Measurements from ENCODE around the gene RFPL2.
"Not testable (repeated sequence)": the region's sequence is repeated elsewhere in the genome, so short reads cannot be mapped to it uniquely, and the experiment has no call there.

The RFPL2 gene

GRCh38 chr22:32160411-32160810, 44.5 kb downstream of the RFPL2 start:
- DNase-seq = not testable (repeated sequence)

GRCh38 chr22:32158712-32159533, 46.0 kb downstream of the RFPL2 start, which contains the start of gene C22orf42:
TSS of gene C22orf42 (minus strand) at chr22:32159303. CDS start at chr22:32159215, 88 bp downstream.
- DNase-seq = no peak

- DNase-seq = not testable (repeated sequence)
These were observed 47.2 kb downstream of the RFPL2 start for GRCh38 chr22:32157632-32158031.

- not testable (repeated sequence) for DNase-seq
These were observed 50.1 kb downstream of the RFPL2 start for GRCh38 chr22:32154727-32155126.

GRCh38 chr22:32151641-32152040, 53.2 kb downstream of the RFPL2 start:
- DNase-seq = not testable (repeated sequence)

- not testable (repeated sequence) for DNase-seq
These were observed 54.2 kb downstream of the RFPL2 start for GRCh38 chr22:32150647-32151046.

GRCh38 chr22:32148372-32148771, 56.5 kb downstream of the RFPL2 start:
- DNase-seq = not testable (repeated sequence)

- not testable (repeated sequence) for DNase-seq
These were observed 57.7 kb downstream of the RFPL2 start for GRCh38 chr22:32147128-32147527.

- no peak for DNase-seq
These were observed 60.2 kb downstream of the RFPL2 start for GRCh38 chr22:32144496-32145274.

GRCh38 chr22:32142600-32142999, 62.3 kb downstream of the RFPL2 start:
- DNase-seq = no peak

- not testable (repeated sequence) for DNase-seq
These were observed 64.2 kb downstream of the RFPL2 start for GRCh38 chr22:32140688-32141087.
